ENCODE results near the gene CCDC90B.
"Not testable (repeated sequence)": the region's sequence is repeated elsewhere in the genome, so short reads cannot be mapped to it uniquely, and the experiment has no call there.

The CCDC90B gene

DNA sequence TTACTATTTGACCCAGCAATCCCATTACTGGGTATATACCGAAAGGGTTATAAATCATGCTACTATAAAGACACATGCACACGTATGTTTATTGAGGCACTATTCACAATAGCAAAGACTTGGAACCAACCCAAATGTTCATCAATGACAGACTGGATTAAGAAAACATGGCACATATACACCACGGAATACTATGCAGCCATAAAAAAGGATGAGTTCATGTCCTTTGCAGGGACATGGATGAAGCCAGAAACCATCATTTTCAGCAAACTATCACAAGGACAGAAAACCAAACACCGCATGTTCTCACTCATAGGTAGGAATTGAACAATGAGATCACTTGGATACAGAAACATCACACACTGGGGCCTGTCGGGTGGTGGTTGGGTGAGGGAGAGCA is 14.4 kb downstream of the CCDC90B start:
- H3K4me3 ChIP-seq (ENCODE audit: low read depth, low read length); H3K9me3 ChIP-seq (ENCODE audit: control insufficient read depth, insufficient read depth, low read depth, low read length); CTCF ChIA-PET; H3K4me1 ChIP-seq (ENCODE audit: control insufficient read depth, insufficient read depth, low read length); H3K27ac ChIP-seq (ENCODE audit: extremely low read depth, low read depth, low read length); POLR2A ChIA-PET: not testable (repeated sequence)
- H3K36me3 ChIP-seq (ENCODE audit: control insufficient read depth in 2 of 2, insufficient read depth in 1 of 2, low read length in 2 of 2), result peaks cover 5 to 41% of the 10 kb centered on the region in 2 experiments
- TF ChIP-seq ZNF146 (tag by site-specific recombination; IDR thresholded peaks at IDR 0.05), result peak; percentile 86

DNA sequence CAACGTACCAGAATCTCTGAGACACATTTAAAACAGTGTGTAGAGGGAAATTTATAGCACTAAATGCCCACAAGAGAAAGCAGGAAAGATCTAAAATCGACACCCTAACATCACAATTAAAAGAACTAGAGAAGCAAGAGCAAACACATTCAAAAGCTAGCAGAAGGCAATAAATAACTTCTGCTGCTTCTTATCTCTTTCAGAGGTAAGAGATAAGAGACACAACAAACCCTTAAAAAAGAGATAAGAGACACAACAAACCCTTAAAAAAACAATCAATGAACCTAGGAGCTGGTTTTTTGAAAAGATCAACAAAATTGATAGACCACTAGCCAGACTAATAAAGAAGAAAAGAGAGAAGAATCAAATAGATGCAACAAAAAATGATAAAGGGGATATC is 17.1 kb downstream of the CCDC90B start:
- peaks cover under 1 to 38% of the 10 kb centered on the region in 2 experiments; a peak in 2 of 3 replicates for H3K36me3 ChIP-seq (ENCODE audit: control insufficient read depth in 2 of 2, insufficient read depth in 1 of 2, low read length in 2 of 2)
- H3K9me3 ChIP-seq (ENCODE audit: control insufficient read depth, insufficient read depth, low read depth, low read length); H3K4me3 ChIP-seq (ENCODE audit: low read depth, low read length); H3K4me1 ChIP-seq (ENCODE audit: control insufficient read depth, insufficient read depth, low read length); POLR2A ChIA-PET; H3K27ac ChIP-seq (ENCODE audit: extremely low read depth, low read depth, low read length): not testable (repeated sequence)
- CTCF ChIA-PET, result interaction anchor here (0.7 kb wide), 1 partner anchor 729 kb away, joined by 3 read pairs; no protein-coding TSS in a partner anchor

- ChIA-PET POLR2A (no interaction called here), CTCF (interaction anchor here (0.7 kb wide), 1 partner anchor 459 kb away, joined by 4 read pairs; no protein-coding TSS in a partner anchor)
- Histone ChIP-seq H3K4me3 (ENCODE audit: low read depth, low read length) (no peak overlapping the region), H3K9me3 (ENCODE audit: control insufficient read depth, insufficient read depth, low read depth, low read length) (no peaks in the 10 kb centered on the region), H3K27ac (ENCODE audit: extremely low read depth, low read depth, low read length) (no peak overlapping the region), H3K4me1 (ENCODE audit: control insufficient read depth, insufficient read depth, low read length) (no peaks in the 10 kb centered on the region), H3K36me3 (ENCODE audit: control insufficient read depth in 2 of 2, insufficient read depth in 1 of 2, low read length in 2 of 2) (peaks cover 0 to 44% of the 10 kb centered on the region in 2 experiments; a peak in 1 of 3 replicates)
- TF ChIP-seq ZNF521 (tag by site-specific recombination; IDR thresholded peaks at IDR 0.05) (no peak), ZNF133 (tag by site-specific recombination; IDR thresholded peaks at IDR 0.05) (no peak), ZNF16 (tag by site-specific recombination; IDR thresholded peaks at IDR 0.05; ENCODE audit: low read depth) (no peak), SP7 (tag by site-specific recombination; IDR thresholded peaks at IDR 0.05) (no peak), ZNF677 (tag by site-specific recombination; IDR thresholded peaks at IDR 0.05) (no peak), ZNF404 (tag by site-specific recombination; IDR thresholded peaks at IDR 0.05) (no peak), ZNF670 (tag by site-specific recombination; IDR thresholded peaks at IDR 0.05; ENCODE audit: low read depth) (no peak), EGR2 (tag by site-specific recombination; IDR thresholded peaks at IDR 0.05; ENCODE audit: low read depth) (no peak), ZNF112 (tag by site-specific recombination; IDR thresholded peaks at IDR 0.05) (no peak), ZNF433 (tag by site-specific recombination; IDR thresholded peaks at IDR 0.05; ENCODE audit: low read depth) (no peak)
- TF ChIP-seq, protein P1, sequence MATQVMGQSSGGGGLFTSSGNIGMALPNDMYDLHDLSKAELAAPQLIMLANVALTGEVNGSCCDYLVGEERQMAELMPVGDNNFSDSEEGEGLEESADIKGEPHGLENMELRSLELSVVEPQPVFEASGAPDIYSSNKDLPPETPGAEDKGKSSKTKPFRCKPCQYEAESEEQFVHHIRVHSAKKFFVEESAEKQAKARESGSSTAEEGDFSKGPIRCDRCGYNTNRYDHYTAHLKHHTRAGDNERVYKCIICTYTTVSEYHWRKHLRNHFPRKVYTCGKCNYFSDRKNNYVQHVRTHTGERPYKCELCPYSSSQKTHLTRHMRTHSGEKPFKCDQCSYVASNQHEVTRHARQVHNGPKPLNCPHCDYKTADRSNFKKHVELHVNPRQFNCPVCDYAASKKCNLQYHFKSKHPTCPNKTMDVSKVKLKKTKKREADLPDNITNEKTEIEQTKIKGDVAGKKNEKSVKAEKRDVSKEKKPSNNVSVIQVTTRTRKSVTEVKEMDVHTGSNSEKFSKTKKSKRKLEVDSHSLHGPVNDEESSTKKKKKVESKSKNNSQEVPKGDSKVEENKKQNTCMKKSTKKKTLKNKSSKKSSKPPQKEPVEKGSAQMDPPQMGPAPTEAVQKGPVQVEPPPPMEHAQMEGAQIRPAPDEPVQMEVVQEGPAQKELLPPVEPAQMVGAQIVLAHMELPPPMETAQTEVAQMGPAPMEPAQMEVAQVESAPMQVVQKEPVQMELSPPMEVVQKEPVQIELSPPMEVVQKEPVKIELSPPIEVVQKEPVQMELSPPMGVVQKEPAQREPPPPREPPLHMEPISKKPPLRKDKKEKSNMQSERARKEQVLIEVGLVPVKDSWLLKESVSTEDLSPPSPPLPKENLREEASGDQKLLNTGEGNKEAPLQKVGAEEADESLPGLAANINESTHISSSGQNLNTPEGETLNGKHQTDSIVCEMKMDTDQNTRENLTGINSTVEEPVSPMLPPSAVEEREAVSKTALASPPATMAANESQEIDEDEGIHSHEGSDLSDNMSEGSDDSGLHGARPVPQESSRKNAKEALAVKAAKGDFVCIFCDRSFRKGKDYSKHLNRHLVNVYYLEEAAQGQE (tag by site-specific recombination; IDR thresholded peaks at IDR 0.05), result no peak
These were observed 20.8 kb downstream of the CCDC90B start for GRCh38 chr11:83265331-83265730.

GRCh38 chr11:83259559-83259958 is 26.6 kb downstream of the CCDC90B start:
- no peak overlapping the region for H3K4me3 ChIP-seq (ENCODE audit: low read depth, low read length)
- ChIA-PET POLR2A (no interaction called here), CTCF (interaction anchor here (0.5 to 1.6 kb wide), 2 partner anchors 9 to 358 kb away, joined by 3 to 4 read pairs; partner anchors contain the start of gene DDIAS)
- H3K9me3 ChIP-seq (ENCODE audit: control insufficient read depth, insufficient read depth, low read depth, low read length), result no peaks in the 10 kb centered on the region
- TF ChIP-seq SP7 (tag by site-specific recombination; IDR thresholded peaks at IDR 0.05) (no peak), ZNF830 (tag by site-specific recombination; IDR thresholded peaks at IDR 0.05; ENCODE audit: low read depth) (no peak), KLF10 (tag by site-specific recombination; IDR thresholded peaks at IDR 0.05) (no peak), ZNF529 (tag by site-specific recombination; IDR thresholded peaks at IDR 0.05; ENCODE audit: insufficient replicate concordance) (no peak), ZNF248 (tag by site-specific recombination; IDR thresholded peaks at IDR 0.05) (no peak), ZNF169 (tag by site-specific recombination; IDR thresholded peaks at IDR 0.05) (no peak)
- TF ChIP-seq, protein P2, sequence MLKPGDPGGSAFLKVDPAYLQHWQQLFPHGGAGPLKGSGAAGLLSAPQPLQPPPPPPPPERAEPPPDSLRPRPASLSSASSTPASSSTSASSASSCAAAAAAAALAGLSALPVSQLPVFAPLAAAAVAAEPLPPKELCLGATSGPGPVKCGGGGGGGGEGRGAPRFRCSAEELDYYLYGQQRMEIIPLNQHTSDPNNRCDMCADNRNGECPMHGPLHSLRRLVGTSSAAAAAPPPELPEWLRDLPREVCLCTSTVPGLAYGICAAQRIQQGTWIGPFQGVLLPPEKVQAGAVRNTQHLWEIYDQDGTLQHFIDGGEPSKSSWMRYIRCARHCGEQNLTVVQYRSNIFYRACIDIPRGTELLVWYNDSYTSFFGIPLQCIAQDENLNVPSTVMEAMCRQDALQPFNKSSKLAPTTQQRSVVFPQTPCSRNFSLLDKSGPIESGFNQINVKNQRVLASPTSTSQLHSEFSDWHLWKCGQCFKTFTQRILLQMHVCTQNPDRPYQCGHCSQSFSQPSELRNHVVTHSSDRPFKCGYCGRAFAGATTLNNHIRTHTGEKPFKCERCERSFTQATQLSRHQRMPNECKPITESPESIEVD (tag by site-specific recombination; IDR thresholded peaks at IDR 0.05), result no peak
- H3K36me3 ChIP-seq (ENCODE audit: control insufficient read depth in 2 of 2, insufficient read depth in 1 of 2, low read length in 2 of 2), result peaks cover 0 to 51% of the 10 kb centered on the region in 2 experiments; a peak in 1 of 3 replicates
- H3K27ac ChIP-seq (ENCODE audit: extremely low read depth, low read depth, low read length), result no peak overlapping the region
- no peaks in the 10 kb centered on the region for H3K4me1 ChIP-seq (ENCODE audit: control insufficient read depth, insufficient read depth, low read length)

Measured in HEK293 (cell line).